Activated CD8-positive, alpha-beta memory T cell treated with anti-CD3 and anti-CD28 coated beads, Interleukin-2, amount 10 ng/mL, durations not matched to agents 7 days and 5 days (primary cell): ENCODE results near the gene GABRB3. TPM values are rescaled to one million over a fixed set of nuclear protein-coding genes. Genes with fewer than 3 reads are reported as not detected.

Source experiments
- ATAC-seq: fragments of 150-1000 bp; cut with Tn5 transposase; one replicate; pipeline ENCODE4 v1.10.0; 2021; ENCODE audit warnings: moderate library complexity
- CTCF ChIA-PET: fragments of 350-600 bp; sonication (Branson Sonifier 250); formaldehyde crosslinking; loops from one replicate; lab custom pipeline; 2021; ENCODE audit warnings: antibody characterized with exemption; lab: Charles Lee
- DNase-seq: peaks from one replicate; pipeline ENCODE4 v3.0.0-alpha.2; 2020
- H3K27ac Mint-ChIP-seq: one replicate; pipeline ENCODE4 v1.8.0; 2021; ENCODE audit warnings: mild to moderate bottlenecking, mixed read lengths
- H3K27me3 Mint-ChIP-seq: one replicate; pipeline ENCODE4 v1.8.0; 2021; ENCODE audit warnings: mixed read lengths
- H3K36me3 Mint-ChIP-seq: one replicate; pipeline ENCODE4 v1.8.0; 2021; ENCODE audit warnings: mild to moderate bottlenecking, mixed read lengths
- H3K4me1 Mint-ChIP-seq: one replicate; pipeline ENCODE4 v1.8.0; 2021; ENCODE audit warnings: mixed read lengths
- H3K4me3 Mint-ChIP-seq: one replicate; pipeline ENCODE4 v1.8.0; 2021; ENCODE audit warnings: mild to moderate bottlenecking, moderate library complexity, mixed read lengths
- H3K9me3 Mint-ChIP-seq: one replicate; pipeline ENCODE4 v1.8.0; 2022; ENCODE audit warnings: low read depth, mixed read lengths
- total RNA-seq, 2 experiments: library from RNA; stranded (reverse); gene quantifications; one replicate each; pipeline ENCODE4 v1.2.3, GENCODE V29; 2021

The GABRB3 gene
- not detected for total RNA-seq

DNA sequence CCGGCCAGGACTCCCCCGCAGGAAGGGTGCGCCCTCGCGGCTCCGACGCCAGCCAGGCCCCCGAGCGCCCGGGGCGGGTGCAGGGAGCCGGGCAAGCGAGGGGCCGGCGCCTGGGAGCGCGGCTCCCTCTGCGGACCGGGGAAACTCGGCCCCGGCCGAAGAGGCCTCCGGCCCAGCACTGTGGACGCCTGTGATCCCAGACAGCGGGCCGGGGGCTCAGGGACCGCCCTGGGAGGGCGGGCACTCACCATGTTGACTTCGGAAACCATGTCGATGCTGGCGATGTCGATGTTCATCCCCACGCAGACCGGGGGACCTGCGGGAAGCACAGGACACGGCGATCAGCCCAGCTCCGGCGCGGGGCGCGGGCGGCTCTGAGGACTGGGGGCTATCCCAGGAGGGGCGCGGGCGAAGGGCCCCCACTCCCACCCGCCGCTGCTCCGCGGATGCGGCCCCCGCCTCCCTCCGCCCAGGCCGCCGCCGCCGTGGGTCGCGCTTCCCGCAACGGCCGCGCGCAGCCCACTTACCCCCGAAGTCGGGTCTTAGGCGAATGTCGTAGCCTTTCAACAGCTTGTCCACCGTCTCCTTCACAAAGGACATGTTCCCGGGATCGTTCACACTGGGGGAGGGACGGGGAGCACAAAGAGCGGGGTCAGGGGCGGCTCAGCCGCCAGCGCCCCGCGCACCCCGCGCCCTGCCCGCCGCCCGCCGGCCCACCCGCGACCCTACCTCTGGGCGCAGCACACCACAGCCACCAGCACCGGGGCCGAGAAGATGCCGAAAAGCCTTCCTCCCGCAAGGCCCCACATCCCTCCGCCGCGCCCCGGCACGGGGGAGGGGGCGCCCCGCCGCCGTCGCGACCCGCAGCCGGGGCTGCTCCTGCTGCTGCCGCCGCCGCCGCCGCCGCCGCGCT, at the start of gene GABRB3:
TSS of gene GABRB3 (minus strand) at position 913 of the 913 bp plus-strand sequence.
- DNase-seq (no peak), ATAC-seq (no peak)
- CTCF ChIA-PET, result no interaction called here
- Mint-ChIP-seq H3K4me3 (no peak within 1 kb of the TSS), H3K9me3 (no peaks in the 10 kb centered on the region), H3K27ac (peak within 1 kb of the TSS; percentile 50), H3K4me1 (no peaks in the 10 kb centered on the region), H3K36me3 (peaks cover 4% of the 10 kb centered on the region), H3K27me3 (peaks cover 22% of the 10 kb centered on the region)

DNA sequence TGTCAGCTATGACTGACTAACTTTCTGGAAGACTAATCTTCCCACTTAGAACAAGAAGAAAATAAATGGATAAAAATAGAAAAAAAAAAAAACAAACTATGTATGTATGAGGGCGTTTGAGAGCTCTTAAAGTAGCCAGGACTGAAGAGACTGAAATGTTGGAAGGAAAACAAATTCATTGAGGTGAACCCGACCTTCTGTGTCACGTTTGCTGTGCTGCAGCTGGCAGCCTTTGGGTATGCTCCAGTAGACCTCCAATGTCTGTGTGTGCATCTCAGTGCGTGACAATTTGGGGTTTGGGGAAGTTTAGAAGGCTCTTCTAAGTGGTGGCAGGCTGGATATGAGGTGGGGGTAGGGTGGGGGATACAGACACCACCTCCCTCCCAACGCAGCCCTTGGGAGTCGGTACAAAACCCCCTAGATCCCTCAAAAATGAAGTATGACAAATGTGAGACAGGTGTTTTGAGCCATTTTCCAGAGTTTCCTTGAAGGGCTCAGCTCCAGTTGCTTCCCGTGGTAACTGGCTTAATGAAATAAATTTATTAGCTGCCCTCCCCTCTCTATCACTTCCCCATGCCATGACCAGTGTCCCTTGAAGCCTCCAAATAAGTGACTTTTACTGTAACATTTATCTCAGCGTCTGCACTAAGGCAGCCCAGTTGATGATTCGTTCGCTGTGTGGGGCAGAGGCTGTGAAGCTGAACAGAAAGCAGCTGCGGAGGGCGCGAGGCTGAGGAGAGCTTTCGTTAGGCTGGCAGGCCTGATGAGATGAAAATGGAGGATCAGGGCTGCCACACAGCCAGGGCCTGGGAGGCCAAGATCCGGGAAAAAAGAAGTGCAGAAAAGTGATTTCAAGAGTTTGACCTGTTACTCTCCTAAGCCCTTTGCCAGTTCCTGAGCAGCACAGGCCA, 34.9 kb upstream of the GABRB3 start:
- H3K4me1 Mint-ChIP-seq, result no peaks in the 10 kb centered on the region
- CTCF ChIA-PET, result no interaction called here
- ATAC-seq (no peak), DNase-seq (no peak)
- no peaks in the 10 kb centered on the region for H3K27me3 Mint-ChIP-seq
- H3K4me3 Mint-ChIP-seq, result no peak overlapping the region
- no peaks in the 10 kb centered on the region for H3K36me3 Mint-ChIP-seq
- H3K9me3 Mint-ChIP-seq, result peaks cover 16% of the 10 kb centered on the region
- H3K27ac Mint-ChIP-seq, result no peak overlapping the region

DNA sequence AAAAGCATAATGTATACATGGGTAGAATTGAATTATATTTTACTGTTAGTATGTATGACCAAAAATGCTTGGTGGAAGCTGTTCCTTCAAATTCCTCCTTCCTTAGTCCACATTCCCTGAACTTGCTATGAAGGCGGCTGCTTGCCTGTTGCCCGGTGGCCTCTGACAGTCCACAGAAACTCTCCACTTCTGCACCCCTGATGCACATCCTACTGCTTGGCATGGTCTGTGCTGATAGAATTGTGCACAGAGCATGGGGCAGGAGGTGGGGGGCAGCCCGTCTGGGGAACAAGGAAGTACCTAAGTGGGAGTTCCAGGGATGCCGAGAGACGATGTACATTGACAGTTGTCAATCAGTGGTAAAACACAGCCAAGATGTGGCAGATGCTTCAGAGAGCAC, 33.7 kb upstream of the GABRB3 start:
- H3K27ac Mint-ChIP-seq, result no peak overlapping the region
- no peak for ATAC-seq
- CTCF ChIA-PET, result no interaction called here
- no peaks in the 10 kb centered on the region for H3K27me3 Mint-ChIP-seq
- H3K4me1 Mint-ChIP-seq, result no peaks in the 10 kb centered on the region
- no peak overlapping the region for H3K4me3 Mint-ChIP-seq
- no peak for DNase-seq
- peaks cover 14% of the 10 kb centered on the region for H3K9me3 Mint-ChIP-seq
- H3K36me3 Mint-ChIP-seq, result no peaks in the 10 kb centered on the region

DNA sequence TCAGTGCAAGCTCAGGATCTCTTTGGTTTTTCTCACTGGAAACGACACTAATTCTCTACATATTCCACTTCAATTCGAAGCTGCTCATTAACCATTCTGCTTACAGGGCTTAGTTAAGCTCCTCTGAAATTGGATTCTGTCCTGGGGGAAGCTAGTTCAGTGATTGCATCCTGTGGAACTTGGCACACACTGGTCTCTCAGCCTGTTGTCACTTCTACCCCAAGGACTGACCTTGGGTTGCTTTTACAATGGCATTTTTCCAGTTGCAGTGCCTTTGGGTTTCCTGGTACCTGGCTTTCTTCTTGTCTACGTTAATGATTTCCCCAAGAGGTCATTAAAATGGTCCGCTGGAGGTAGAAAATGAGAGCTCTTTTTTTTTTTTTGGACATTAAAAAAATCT, 33.3 kb upstream of the GABRB3 start:
- DNase-seq (no peak), ATAC-seq (no peak)
- no peaks in the 10 kb centered on the region for H3K4me1 Mint-ChIP-seq
- CTCF ChIA-PET, result no interaction called here
- H3K27ac Mint-ChIP-seq, result no peak overlapping the region
- H3K4me3 Mint-ChIP-seq, result no peak overlapping the region
- H3K9me3 Mint-ChIP-seq, result peaks cover 13% of the 10 kb centered on the region
- H3K36me3 Mint-ChIP-seq, result no peaks in the 10 kb centered on the region
- no peaks in the 10 kb centered on the region for H3K27me3 Mint-ChIP-seq

GRCh38 chr15:26805470-26805869, 32.6 kb upstream of the GABRB3 start:
- Mint-ChIP-seq H3K27ac (no peak overlapping the region), H3K9me3 (peaks cover 12% of the 10 kb centered on the region), H3K27me3 (no peaks in the 10 kb centered on the region), H3K4me1 (no peaks in the 10 kb centered on the region), H3K4me3 (no peak overlapping the region), H3K36me3 (no peaks in the 10 kb centered on the region)
- no peak for DNase-seq
- CTCF ChIA-PET, result no interaction called here
- no peak for ATAC-seq

- Mint-ChIP-seq H3K4me1 (no peaks in the 10 kb centered on the region), H3K27me3 (no peaks in the 10 kb centered on the region), H3K9me3 (peaks cover 12% of the 10 kb centered on the region), H3K36me3 (no peaks in the 10 kb centered on the region), H3K4me3 (no peak overlapping the region), H3K27ac (no peak overlapping the region)
- ATAC-seq (no peak), DNase-seq (no peak)
- CTCF ChIA-PET, result no interaction called here
These were observed 31.4 kb upstream of the GABRB3 start for GRCh38 chr15:26804063-26804804.

- H3K27me3 Mint-ChIP-seq, result no peaks in the 10 kb centered on the region
- ATAC-seq (no peak), DNase-seq (no peak)
- no peaks in the 10 kb centered on the region for H3K36me3 Mint-ChIP-seq
- H3K4me1 Mint-ChIP-seq, result no peaks in the 10 kb centered on the region
- CTCF ChIA-PET, result no interaction called here
- H3K27ac Mint-ChIP-seq, result no peak overlapping the region
- H3K9me3 Mint-ChIP-seq, result peaks cover 9% of the 10 kb centered on the region
- no peak overlapping the region for H3K4me3 Mint-ChIP-seq
These were observed 17.3 kb upstream of the GABRB3 start for GRCh38 chr15:26790118-26790517.

GRCh38 chr15:26781816-26782215, 8.9 kb upstream of the GABRB3 start:
- Mint-ChIP-seq H3K4me3 (no peak overlapping the region), H3K36me3 (no peaks in the 10 kb centered on the region), H3K27ac (no peak overlapping the region), H3K9me3 (peaks cover 12% of the 10 kb centered on the region), H3K4me1 (no peaks in the 10 kb centered on the region), H3K27me3 (no peaks in the 10 kb centered on the region)
- CTCF ChIA-PET, result no interaction called here
- ATAC-seq (no peak), DNase-seq (no peak)

GRCh38 chr15:26773917-26774316, 1.1 kb upstream of the GABRB3 start:
- ATAC-seq (no peak), DNase-seq (no peak)
- Mint-ChIP-seq H3K27me3 (peaks cover 22% of the 10 kb centered on the region), H3K4me1 (no peaks in the 10 kb centered on the region), H3K36me3 (peaks cover 4% of the 10 kb centered on the region), H3K27ac (peak overlapping the region; percentile 50), H3K4me3 (no peak overlapping the region), H3K9me3 (no peaks in the 10 kb centered on the region)
- CTCF ChIA-PET, result no interaction called here

DNA sequence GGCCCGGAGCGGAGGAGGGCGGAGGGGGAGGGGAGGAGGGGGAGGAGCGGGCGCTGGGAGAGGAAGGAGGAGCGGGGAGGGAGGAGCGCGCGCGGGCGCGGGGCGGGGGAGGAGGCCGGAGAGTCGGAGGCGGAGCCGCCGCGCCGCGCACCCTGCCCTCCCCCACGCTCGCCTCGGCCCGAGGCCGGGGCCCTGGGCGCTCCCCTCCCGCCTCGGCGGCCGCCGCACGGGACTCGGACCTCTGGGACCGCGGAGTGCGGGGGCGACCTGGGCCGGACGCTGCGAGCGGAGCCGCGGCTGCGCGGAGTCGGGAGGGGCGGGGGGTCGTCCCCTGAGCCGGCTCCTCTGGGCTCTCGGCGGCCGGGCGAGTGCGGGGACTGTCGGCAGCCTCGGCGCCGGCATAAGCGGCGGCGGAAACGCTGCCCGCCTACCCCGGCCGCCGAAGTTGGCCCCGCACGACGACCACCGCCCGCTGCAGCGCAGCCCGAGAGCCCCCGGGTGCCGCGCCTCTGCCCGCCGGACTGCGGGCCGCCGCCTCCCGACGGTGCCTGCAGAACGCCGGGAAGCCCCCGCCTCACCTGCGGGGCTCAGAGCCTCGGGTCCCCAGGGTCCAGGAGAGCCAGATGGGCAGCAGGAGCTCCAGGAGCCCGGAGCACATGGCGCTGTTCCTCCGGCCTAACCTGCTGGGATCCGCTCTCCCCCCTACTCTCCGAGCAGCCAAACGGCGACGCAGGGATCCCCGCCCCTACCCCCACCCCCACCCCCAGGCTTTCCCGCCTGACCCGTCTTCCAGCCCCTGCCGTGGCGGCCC, 406 bp upstream of the GABRB3 start:
- Mint-ChIP-seq H3K4me1 (no peaks in the 10 kb centered on the region), H3K36me3 (peaks cover 4% of the 10 kb centered on the region), H3K27me3 (peaks cover 22% of the 10 kb centered on the region), H3K9me3 (no peaks in the 10 kb centered on the region), H3K27ac (peak overlapping the region; percentile 50), H3K4me3 (no peak overlapping the region)
- DNase-seq (no peak), ATAC-seq (no peak)
- CTCF ChIA-PET, result no interaction called here

- H3K27me3 Mint-ChIP-seq, result peaks cover 22% of the 10 kb centered on the region
- no peak for ATAC-seq
These were observed 1.2 kb downstream of the GABRB3 start for GRCh38 chr15:26771578-26772153.

GRCh38 chr15:26771168-26771567, 1.7 kb downstream of the GABRB3 start:
- Mint-ChIP-seq H3K4me1 (no peaks in the 10 kb centered on the region), H3K27ac (no peak overlapping the region), H3K27me3 (peaks cover 22% of the 10 kb centered on the region), H3K36me3 (peaks cover 4% of the 10 kb centered on the region), H3K9me3 (no peaks in the 10 kb centered on the region), H3K4me3 (no peak overlapping the region)
- DNase-seq (no peak), ATAC-seq (no peak)
- CTCF ChIA-PET, result no interaction called here

More at GRCh38 chr15:26771578-26772153, 1.2 kb downstream of the GABRB3 start:
- CTCF ChIA-PET, result no interaction called here
- H3K9me3 Mint-ChIP-seq, result no peaks in the 10 kb centered on the region
- H3K27ac Mint-ChIP-seq, result peak overlapping the region; percentile 28
- H3K4me1 Mint-ChIP-seq, result no peaks in the 10 kb centered on the region
- H3K36me3 Mint-ChIP-seq, result peaks cover 4% of the 10 kb centered on the region
- DNase-seq, result no peak
- no peak overlapping the region for H3K4me3 Mint-ChIP-seq
